Measurements from ENCODE around the gene TCEA3.

DNA sequence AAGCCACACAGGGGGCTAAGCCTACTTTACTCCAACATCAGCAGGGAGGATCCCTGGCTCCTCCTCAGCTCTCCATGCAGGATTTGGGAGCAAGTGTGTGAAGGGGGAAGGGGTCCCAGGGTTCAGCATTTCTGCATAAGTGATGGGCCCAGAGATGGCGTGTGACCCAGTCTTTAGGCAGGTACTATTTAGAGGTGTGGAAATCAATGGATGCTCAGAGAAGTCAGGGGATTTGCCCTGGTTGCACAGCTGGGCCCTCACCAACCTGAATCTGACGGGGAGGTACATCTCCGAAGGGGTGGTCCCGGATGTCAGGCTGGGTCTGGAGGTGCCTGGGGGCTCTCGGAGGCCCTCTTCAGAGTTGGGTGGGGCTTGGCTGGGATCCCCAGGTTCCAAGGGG, 6.9 kb upstream of the TCEA3 start:
- TF ChIP-seq, protein P1, sequence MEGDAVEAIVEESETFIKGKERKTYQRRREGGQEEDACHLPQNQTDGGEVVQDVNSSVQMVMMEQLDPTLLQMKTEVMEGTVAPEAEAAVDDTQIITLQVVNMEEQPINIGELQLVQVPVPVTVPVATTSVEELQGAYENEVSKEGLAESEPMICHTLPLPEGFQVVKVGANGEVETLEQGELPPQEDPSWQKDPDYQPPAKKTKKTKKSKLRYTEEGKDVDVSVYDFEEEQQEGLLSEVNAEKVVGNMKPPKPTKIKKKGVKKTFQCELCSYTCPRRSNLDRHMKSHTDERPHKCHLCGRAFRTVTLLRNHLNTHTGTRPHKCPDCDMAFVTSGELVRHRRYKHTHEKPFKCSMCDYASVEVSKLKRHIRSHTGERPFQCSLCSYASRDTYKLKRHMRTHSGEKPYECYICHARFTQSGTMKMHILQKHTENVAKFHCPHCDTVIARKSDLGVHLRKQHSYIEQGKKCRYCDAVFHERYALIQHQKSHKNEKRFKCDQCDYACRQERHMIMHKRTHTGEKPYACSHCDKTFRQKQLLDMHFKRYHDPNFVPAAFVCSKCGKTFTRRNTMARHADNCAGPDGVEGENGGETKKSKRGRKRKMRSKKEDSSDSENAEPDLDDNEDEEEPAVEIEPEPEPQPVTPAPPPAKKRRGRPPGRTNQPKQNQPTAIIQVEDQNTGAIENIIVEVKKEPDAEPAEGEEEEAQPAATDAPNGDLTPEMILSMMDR (IDR thresholded peaks at IDR 0.05) = no peak
- TF ChIP-seq POLR2A (IDR thresholded peaks at IDR 0.05) (no peak), EP300 (IDR thresholded peaks at IDR 0.05) (no peak)

Measured in ovary (tissue), 3 donors.